Activated T-cell treated with anti-CD3 and anti-CD28 coated beads, Interleukin-2, amount 50 U/mL, for 4 hours (primary cell): ENCODE data around the gene RTL10. TPM values are rescaled to one million over a fixed set of nuclear protein-coding genes. Genes with fewer than 3 reads are reported as not detected.

Experiments
- ATAC-seq, 2 donors: fragments of 200-7000 bp; cut with Tn5 transposase; one replicate each; pipeline ENCODE4 v1.10.0; 2021
- DNase-seq: peaks from one replicate; pipeline ENCODE4 v3.0.0-alpha.2; 2020
- H3K27me3 Mint-ChIP-seq: one replicate; pipeline ENCODE4 v1.8.0; 2021; ENCODE audit warnings: low read depth, mixed read lengths
- H3K36me3 Mint-ChIP-seq: one replicate; pipeline ENCODE4 v1.8.0; 2022; ENCODE audit warnings: mixed read lengths; ENCODE audit not compliant: insufficient read depth
- H3K4me1 Mint-ChIP-seq: one replicate; pipeline ENCODE4 v1.8.0; 2021; ENCODE audit warnings: low read depth, mixed read lengths
- H3K4me3 Mint-ChIP-seq: one replicate; pipeline ENCODE4 v1.8.0; 2021; ENCODE audit warnings: mild to moderate bottlenecking, moderate library complexity, mixed read lengths
- H3K9me3 Mint-ChIP-seq: one replicate; pipeline ENCODE4 v1.8.0; 2021; ENCODE audit warnings: mixed read lengths
- total RNA-seq, 3 donors: library from RNA; stranded (reverse); gene quantifications; one replicate each; pipeline ENCODE4 v1.2.1, GENCODE V29; 2021

RTL10 gene
- total RNA-seq, 3 donors from 2014 or later = 13.7 to 19.5 (median 14.5) TPM

GRCh38 chr22:19852177-19852781 is 2.4 kb downstream of the RTL10 start:
- peak overlapping the region; percentile 95 for H3K4me3 Mint-ChIP-seq
- H3K27me3 Mint-ChIP-seq = no peaks in the 10 kb centered on the region
- DNase-seq (no peak), ATAC-seq (no peak)
- H3K4me1 Mint-ChIP-seq = peaks cover 57% of the 10 kb centered on the region
- H3K9me3 Mint-ChIP-seq = no peaks in the 10 kb centered on the region
- H3K36me3 Mint-ChIP-seq = peaks cover 12% of the 10 kb centered on the region

- ATAC-seq (no peak), DNase-seq (no peak)
- Mint-ChIP-seq H3K9me3 (no peaks in the 10 kb centered on the region), H3K27me3 (no peaks in the 10 kb centered on the region), H3K4me1 (peaks cover 50% of the 10 kb centered on the region), H3K4me3 (peak overlapping the region; percentile 35), H3K36me3 (peaks cover 12% of the 10 kb centered on the region)
These were observed 3.1 kb downstream of the RTL10 start for GRCh38 chr22:19851291-19852176.

GRCh38 chr22:19850763-19851109 is 3.9 kb downstream of the RTL10 start:
- Mint-ChIP-seq H3K27me3 (no peaks in the 10 kb centered on the region), H3K36me3 (peaks cover 12% of the 10 kb centered on the region), H3K4me3 (no peak overlapping the region), H3K4me1 (peaks cover 44% of the 10 kb centered on the region), H3K9me3 (no peaks in the 10 kb centered on the region)
- no peak for ATAC-seq
- DNase-seq = no peak

GRCh38 chr22:19849835-19850762 is 4.6 kb downstream of the RTL10 start:
- Mint-ChIP-seq H3K36me3 (peaks cover 12% of the 10 kb centered on the region), H3K27me3 (no peaks in the 10 kb centered on the region), H3K9me3 (no peaks in the 10 kb centered on the region), H3K4me1 (peaks cover 46% of the 10 kb centered on the region), H3K4me3 (no peak overlapping the region)
- no peak for DNase-seq
- no peak for ATAC-seq

GRCh38 chr22:19848298-19849224 is 6.1 kb downstream of the RTL10 start:
- no peak for DNase-seq
- Mint-ChIP-seq H3K4me1 (peaks cover 52% of the 10 kb centered on the region), H3K4me3 (no peak overlapping the region), H3K9me3 (no peaks in the 10 kb centered on the region), H3K36me3 (peaks cover 12% of the 10 kb centered on the region), H3K27me3 (no peaks in the 10 kb centered on the region)
- ATAC-seq = no peak

GRCh38 chr22:19847345-19847632 is 7.4 kb downstream of the RTL10 start:
- Mint-ChIP-seq H3K4me1 (peaks cover 39% of the 10 kb centered on the region), H3K4me3 (no peak overlapping the region)
- ATAC-seq = no peak

GRCh38 chr22:19846620-19847344 is 7.9 kb downstream of the RTL10 start:
- H3K4me1 Mint-ChIP-seq = peaks cover 35% of the 10 kb centered on the region
- peaks cover 12% of the 10 kb centered on the region for H3K36me3 Mint-ChIP-seq
- H3K27me3 Mint-ChIP-seq = no peaks in the 10 kb centered on the region
- ATAC-seq = no peak
- H3K9me3 Mint-ChIP-seq = no peaks in the 10 kb centered on the region
- no peak for DNase-seq
- H3K4me3 Mint-ChIP-seq = no peak overlapping the region

More at GRCh38 chr22:19847345-19847632, 7.4 kb downstream of the RTL10 start:
- Mint-ChIP-seq H3K36me3 (peaks cover 12% of the 10 kb centered on the region), H3K27me3 (no peaks in the 10 kb centered on the region), H3K9me3 (no peaks in the 10 kb centered on the region)
- no peak for DNase-seq

- H3K9me3 Mint-ChIP-seq = no peaks in the 10 kb centered on the region
- ATAC-seq (peak in 1 of 2 donors; percentile 33), DNase-seq (no peak)
- H3K4me1 Mint-ChIP-seq = peaks cover 26% of the 10 kb centered on the region
- no peak overlapping the region for H3K4me3 Mint-ChIP-seq
- no peaks in the 10 kb centered on the region for H3K27me3 Mint-ChIP-seq
- H3K36me3 Mint-ChIP-seq = peaks cover 6% of the 10 kb centered on the region
These were observed 9.5 kb downstream of the RTL10 start for GRCh38 chr22:19845054-19845722.

GRCh38 chr22:19844377-19845053 is 10.2 kb downstream of the RTL10 start:
- ATAC-seq = peak; percentile 33 to 65
- H3K4me1 Mint-ChIP-seq = peaks cover 20% of the 10 kb centered on the region
- no peaks in the 10 kb centered on the region for H3K9me3 Mint-ChIP-seq
- DNase-seq = no peak
- no peaks in the 10 kb centered on the region for H3K27me3 Mint-ChIP-seq
- H3K4me3 Mint-ChIP-seq = no peak overlapping the region
- H3K36me3 Mint-ChIP-seq = peaks cover 6% of the 10 kb centered on the region

GRCh38 chr22:19843857-19844376 is 10.8 kb downstream of the RTL10 start:
- Mint-ChIP-seq H3K27me3 (no peaks in the 10 kb centered on the region), H3K4me1 (peaks cover 20% of the 10 kb centered on the region), H3K4me3 (no peak overlapping the region), H3K36me3 (peaks cover 6% of the 10 kb centered on the region), H3K9me3 (no peaks in the 10 kb centered on the region)
- no peak for DNase-seq
- no peak for ATAC-seq

GRCh38 chr22:19843107-19843856 is 11.4 kb downstream of the RTL10 start:
- H3K4me1 Mint-ChIP-seq = peaks cover 17% of the 10 kb centered on the region
- no peaks in the 10 kb centered on the region for H3K9me3 Mint-ChIP-seq
- no peak overlapping the region for H3K4me3 Mint-ChIP-seq
- DNase-seq (no peak), ATAC-seq (no peak)
- no peaks in the 10 kb centered on the region for H3K27me3 Mint-ChIP-seq
- peaks cover 6% of the 10 kb centered on the region for H3K36me3 Mint-ChIP-seq
